K562 (cell line): Measurements from ENCODE around the gene SPINK5. TPM values are rescaled to one million over a fixed set of nuclear protein-coding genes. Genes with fewer than 3 reads are reported as not detected.

Experiments used
- ATAC-seq: fragments of 200-7000 bp; cut with Tn5 transposase; 3 replicates; pipeline ENCODE4 v1.9.1; 2020; ENCODE audit warnings: moderate library complexity
- BruUV-seq: library from RNA; stranded (reverse); fragments of 400-500 nt; replicated peaks from 2 replicates; lab custom pipeline; 2021; lab: Mats Ljungman, UMichigan
- CTCF ChIA-PET: fragments of 300-600 bp; formaldehyde crosslinking; extraction: SDS; loops from one replicate; lab custom pipeline; 2021; ENCODE audit warnings: low intra/inter-chr PET ratio; lab: Yijun Ruan, JAX
- POLR2A ChIA-PET: fragments of 300-600, 350-650 bp; sonication (Branson Sonifier 250); formaldehyde crosslinking; extraction: SDS; loops from one replicate; lab custom pipeline; 2021; ENCODE audit warnings: antibody characterized with exemption, inconsistent platforms; lab: Yijun Ruan, JAX
- DNase-seq, 4 experiments: peaks; one replicate each; pipeline versions ENCODE4 v3.0.0 to v3.0.0-alpha.2; 2011 to 2018; ENCODE audit warnings: low spot score in 3 of 4, mixed read lengths in 3 of 4; ENCODE audit errors: extremely low read depth in 1 of 4
- FAIRE-seq: peaks from 2 replicates; lab custom pipeline; 2011; peaks lifted over from hg19 to GRCh38; lab: Jason Lieb, UNC
- H2AFZ ChIP-seq: 2 replicates; pipeline ENCODE4 v1.6.0; 2011; ENCODE audit warnings: low read depth, low read length, control low read depth, inconsistent platforms
- H3K27ac ChIP-seq: fragments of 200-600 bp; 3 replicates; pipeline ENCODE4 v1.8.0; 2011; ENCODE audit warnings: low read depth, mild to moderate bottlenecking, control low read depth, inconsistent platforms, low read length, moderate library complexity, mixed read lengths; ENCODE audit errors: extremely low read depth
- H3K27me3 ChIP-seq, 2 experiments: fragments of 300-600 bp in 1 of 2; 2 replicates in 1 of 2; 3 replicates in 1 of 2; pipeline versions ENCODE4 v1.6.0 to v1.8.0; 2011; ENCODE audit warnings: inconsistent platforms in 2 of 2, low read length in 2 of 2, mild to moderate bottlenecking in 1 of 2, mixed read lengths in 1 of 2, moderate library complexity in 1 of 2; ENCODE audit not compliant: control insufficient read depth in 2 of 2, insufficient read depth in 2 of 2
- H3K36me3 ChIP-seq: fragments of 300-600 bp; 3 replicates; pipeline ENCODE4 v1.8.0; 2011; ENCODE audit warnings: mild to moderate bottlenecking, low read length, inconsistent platforms; ENCODE audit not compliant: control insufficient read depth, insufficient read depth
- H3K4me1 ChIP-seq, 2 experiments: fragments of 200-600 bp in 1 of 2; replicated peaks in 1 of 2; 2 replicates in 1 of 2; 3 replicates in 1 of 2; pipeline versions ENCODE4 v1.5.1 to v1.8.0; 2011; ENCODE audit warnings: inconsistent platforms in 2 of 2, low read length in 2 of 2, mild to moderate bottlenecking in 1 of 2, mixed read lengths in 1 of 2, moderate library complexity in 1 of 2; ENCODE audit not compliant: control insufficient read depth in 2 of 2, insufficient read depth in 2 of 2
- H3K4me2 ChIP-seq: 2 replicates; pipeline ENCODE4 v1.6.1; 2011; ENCODE audit warnings: low read length, control low read depth, inconsistent platforms, mixed read lengths; ENCODE audit not compliant: insufficient read depth
- H3K4me3 ChIP-seq: fragments of 200-600 bp; sonication (generic), shearing (Covaris generic); 2 replicates; pipeline ENCODE4 v1.5.1; 2016; ENCODE audit warnings: control low read depth, inconsistent platforms
- H3K79me2 ChIP-seq: fragments of 200-600 bp; 3 replicates; pipeline ENCODE4 v1.8.0; 2011; ENCODE audit warnings: low read length, inconsistent platforms; ENCODE audit not compliant: control insufficient read depth, insufficient read depth
- H3K9ac ChIP-seq, 2 experiments: 2 replicates each; pipeline versions ENCODE4 v1.6.0 to v1.6.1; 2011; ENCODE audit warnings: low read depth in 2 of 2, low read length in 2 of 2, control low read depth in 1 of 2, inconsistent platforms in 1 of 2, mild to moderate bottlenecking in 1 of 2, mixed read lengths in 1 of 2; ENCODE audit not compliant: insufficient read depth in 1 of 2
- H3K9me1 ChIP-seq: one replicate; pipeline ENCODE4 v1.6.0; 2011; ENCODE audit warnings: inconsistent platforms, mild to moderate bottlenecking, low read length, moderate library complexity; ENCODE audit not compliant: control insufficient read depth, insufficient read depth
- H3K9me3 ChIP-seq: replicated peaks from 2 replicates; pipeline ENCODE4 v1.5.1; 2011; ENCODE audit warnings: low read depth, low read length, inconsistent platforms; ENCODE audit not compliant: control insufficient read depth, insufficient read depth
- H4K20me1 ChIP-seq: replicated peaks from 2 replicates; pipeline ENCODE4 v1.6.1; 2011; ENCODE audit warnings: low read length, inconsistent platforms, mixed read lengths; ENCODE audit not compliant: control insufficient read depth, insufficient read depth
- DMBX1 ChIP-seq: fragments of 250-450 bp; sonication (Bioruptor Pico); IDR thresholded peaks from 2 replicates; pipeline ENCODE4 v1.8.0; 2022; ENCODE audit warnings: inconsistent platforms, mild to moderate bottlenecking, moderate library complexity, borderline replicate concordance
- PTTG1 ChIP-seq: fragments of 450-650 bp; IDR thresholded peaks from 2 replicates; pipeline ENCODE4 v1.6.1; 2016; ENCODE audit warnings: low read depth, mild to moderate bottlenecking, missing genetic modification characterization, missing compliant biosample characterization
- TOE1 ChIP-seq, 2 experiments: fragments of 450-650 bp in 1 of 2; sonication (generic) in 1 of 2; formaldehyde crosslinking in 1 of 2; IDR thresholded peaks; 2 replicates each; pipeline versions ENCODE4 v1.7.1 to v1.8.0; 2016 to 2022; ENCODE audit warnings: borderline replicate concordance in 2 of 2, mild to moderate bottlenecking in 2 of 2, antibody characterized with exemption in 1 of 2, inconsistent platforms in 1 of 2, low read depth in 1 of 2, missing genetic modification reagents in 1 of 2, moderate library complexity in 1 of 2
- ZNF586 ChIP-seq: fragments of 450-650 bp; formaldehyde crosslinking; conservative IDR thresholded peaks from 2 replicates; pipeline ENCODE4 v1.4.0; 2020; ENCODE audit warnings: mild to moderate bottlenecking, moderate library complexity
- in situ Hi-C: fragments of 300-500 bp; cut with MboI; formaldehyde crosslinking; loops from 4 replicates; pipeline ENCODE4 v1.15.0; 2018; ENCODE audit warnings: inconsistent platforms, mixed read lengths
- intact Hi-C: fragments of 100-400 bp; cut with micrococcal nuclease; formaldehyde crosslinking; loops from 2 replicates; pipeline ENCODE4 v1.14.2; 2022
- polyA plus RNA-seq, 8 experiments: library from polyadenylated mRNA; depleted of rRNA in 4 of 8; stranded (reverse) in 5 of 8; unstranded in 3 of 8; fragments of >200 nt; fragmentation: Nextera tagmentation in 2 of 8; fragmentation: Illumina TruSeq in 1 of 8; extraction: Ambion mirVana in 2 of 8; extraction: Trizol in 1 of 8; gene quantifications; 2 replicates each; pipeline versions ENCODE4 v1.2.1 to v1.2.3, GENCODE V29; 2011 to 2014; ENCODE audit warnings: inconsistent platforms in 1 of 8, missing spikeins in 1 of 8
- total RNA-seq, 7 experiments: library from RNA; depleted of rRNA in 6 of 7; stranded (reverse); fragments of >200 nt in 6 of 7; fragmentation: Illumina TruSeq in 2 of 7; extraction: Trizol in 2 of 7; gene quantifications; 2 replicates each; pipeline versions ENCODE4 v1.2.1 to v1.2.3, GENCODE V29; 2011 to 2021; ENCODE audit warnings: low replicate concordance in 1 of 7
- TF ChIP-seq, protein P1 (sequence below): fragments of 450-650 bp; IDR thresholded peaks from 2 replicates; pipeline ENCODE4 v1.6.1; 2016; ENCODE audit warnings: mild to moderate bottlenecking, moderate library complexity
- TF ChIP-seq, protein P2 (sequence below): fragments of 450-650 bp; IDR thresholded peaks from 2 replicates; pipeline ENCODE4 v1.6.1; 2016; ENCODE audit warnings: borderline replicate concordance

SPINK5 gene
- total and polyA plus RNA-seq, 9 of the 15 experiments (the other 6 are each of a cell fraction or from before 2014, with no cell fraction given), result 0.07 to 0.68 (median 0.16) TPM; not detected in 1

GRCh38 chr5:148145916-148146315, 82.1 kb downstream of the SPINK5 start:
- Histone ChIP-seq H2AFZ (no peak overlapping the region), H3K4me2 (no peak overlapping the region), H4K20me1 (no peaks in the 10 kb centered on the region), H3K79me2 (no peaks in the 10 kb centered on the region), H3K4me1 (no peaks in the 10 kb centered on the region), H3K27ac (no peak overlapping the region), H3K9me1 (no peaks in the 10 kb centered on the region), H3K9ac (no peak overlapping the region), H3K27me3 (no peaks in the 10 kb centered on the region), H3K36me3 (no peaks in the 10 kb centered on the region), H3K4me3 (no peak overlapping the region), H3K9me3 (no peaks in the 10 kb centered on the region; the same call in 1 of the 2 replicates)
- DNase-seq, result no peak
- in situ Hi-C loops (no loop called here), intact Hi-C loops (no loop called here)
- ChIA-PET POLR2A (no interaction called here), CTCF (no interaction called here)
- BruUV-seq, result no TSS peak
- no peak for FAIRE-seq
- no peak for ATAC-seq
- TF ChIP-seq, protein P1, sequence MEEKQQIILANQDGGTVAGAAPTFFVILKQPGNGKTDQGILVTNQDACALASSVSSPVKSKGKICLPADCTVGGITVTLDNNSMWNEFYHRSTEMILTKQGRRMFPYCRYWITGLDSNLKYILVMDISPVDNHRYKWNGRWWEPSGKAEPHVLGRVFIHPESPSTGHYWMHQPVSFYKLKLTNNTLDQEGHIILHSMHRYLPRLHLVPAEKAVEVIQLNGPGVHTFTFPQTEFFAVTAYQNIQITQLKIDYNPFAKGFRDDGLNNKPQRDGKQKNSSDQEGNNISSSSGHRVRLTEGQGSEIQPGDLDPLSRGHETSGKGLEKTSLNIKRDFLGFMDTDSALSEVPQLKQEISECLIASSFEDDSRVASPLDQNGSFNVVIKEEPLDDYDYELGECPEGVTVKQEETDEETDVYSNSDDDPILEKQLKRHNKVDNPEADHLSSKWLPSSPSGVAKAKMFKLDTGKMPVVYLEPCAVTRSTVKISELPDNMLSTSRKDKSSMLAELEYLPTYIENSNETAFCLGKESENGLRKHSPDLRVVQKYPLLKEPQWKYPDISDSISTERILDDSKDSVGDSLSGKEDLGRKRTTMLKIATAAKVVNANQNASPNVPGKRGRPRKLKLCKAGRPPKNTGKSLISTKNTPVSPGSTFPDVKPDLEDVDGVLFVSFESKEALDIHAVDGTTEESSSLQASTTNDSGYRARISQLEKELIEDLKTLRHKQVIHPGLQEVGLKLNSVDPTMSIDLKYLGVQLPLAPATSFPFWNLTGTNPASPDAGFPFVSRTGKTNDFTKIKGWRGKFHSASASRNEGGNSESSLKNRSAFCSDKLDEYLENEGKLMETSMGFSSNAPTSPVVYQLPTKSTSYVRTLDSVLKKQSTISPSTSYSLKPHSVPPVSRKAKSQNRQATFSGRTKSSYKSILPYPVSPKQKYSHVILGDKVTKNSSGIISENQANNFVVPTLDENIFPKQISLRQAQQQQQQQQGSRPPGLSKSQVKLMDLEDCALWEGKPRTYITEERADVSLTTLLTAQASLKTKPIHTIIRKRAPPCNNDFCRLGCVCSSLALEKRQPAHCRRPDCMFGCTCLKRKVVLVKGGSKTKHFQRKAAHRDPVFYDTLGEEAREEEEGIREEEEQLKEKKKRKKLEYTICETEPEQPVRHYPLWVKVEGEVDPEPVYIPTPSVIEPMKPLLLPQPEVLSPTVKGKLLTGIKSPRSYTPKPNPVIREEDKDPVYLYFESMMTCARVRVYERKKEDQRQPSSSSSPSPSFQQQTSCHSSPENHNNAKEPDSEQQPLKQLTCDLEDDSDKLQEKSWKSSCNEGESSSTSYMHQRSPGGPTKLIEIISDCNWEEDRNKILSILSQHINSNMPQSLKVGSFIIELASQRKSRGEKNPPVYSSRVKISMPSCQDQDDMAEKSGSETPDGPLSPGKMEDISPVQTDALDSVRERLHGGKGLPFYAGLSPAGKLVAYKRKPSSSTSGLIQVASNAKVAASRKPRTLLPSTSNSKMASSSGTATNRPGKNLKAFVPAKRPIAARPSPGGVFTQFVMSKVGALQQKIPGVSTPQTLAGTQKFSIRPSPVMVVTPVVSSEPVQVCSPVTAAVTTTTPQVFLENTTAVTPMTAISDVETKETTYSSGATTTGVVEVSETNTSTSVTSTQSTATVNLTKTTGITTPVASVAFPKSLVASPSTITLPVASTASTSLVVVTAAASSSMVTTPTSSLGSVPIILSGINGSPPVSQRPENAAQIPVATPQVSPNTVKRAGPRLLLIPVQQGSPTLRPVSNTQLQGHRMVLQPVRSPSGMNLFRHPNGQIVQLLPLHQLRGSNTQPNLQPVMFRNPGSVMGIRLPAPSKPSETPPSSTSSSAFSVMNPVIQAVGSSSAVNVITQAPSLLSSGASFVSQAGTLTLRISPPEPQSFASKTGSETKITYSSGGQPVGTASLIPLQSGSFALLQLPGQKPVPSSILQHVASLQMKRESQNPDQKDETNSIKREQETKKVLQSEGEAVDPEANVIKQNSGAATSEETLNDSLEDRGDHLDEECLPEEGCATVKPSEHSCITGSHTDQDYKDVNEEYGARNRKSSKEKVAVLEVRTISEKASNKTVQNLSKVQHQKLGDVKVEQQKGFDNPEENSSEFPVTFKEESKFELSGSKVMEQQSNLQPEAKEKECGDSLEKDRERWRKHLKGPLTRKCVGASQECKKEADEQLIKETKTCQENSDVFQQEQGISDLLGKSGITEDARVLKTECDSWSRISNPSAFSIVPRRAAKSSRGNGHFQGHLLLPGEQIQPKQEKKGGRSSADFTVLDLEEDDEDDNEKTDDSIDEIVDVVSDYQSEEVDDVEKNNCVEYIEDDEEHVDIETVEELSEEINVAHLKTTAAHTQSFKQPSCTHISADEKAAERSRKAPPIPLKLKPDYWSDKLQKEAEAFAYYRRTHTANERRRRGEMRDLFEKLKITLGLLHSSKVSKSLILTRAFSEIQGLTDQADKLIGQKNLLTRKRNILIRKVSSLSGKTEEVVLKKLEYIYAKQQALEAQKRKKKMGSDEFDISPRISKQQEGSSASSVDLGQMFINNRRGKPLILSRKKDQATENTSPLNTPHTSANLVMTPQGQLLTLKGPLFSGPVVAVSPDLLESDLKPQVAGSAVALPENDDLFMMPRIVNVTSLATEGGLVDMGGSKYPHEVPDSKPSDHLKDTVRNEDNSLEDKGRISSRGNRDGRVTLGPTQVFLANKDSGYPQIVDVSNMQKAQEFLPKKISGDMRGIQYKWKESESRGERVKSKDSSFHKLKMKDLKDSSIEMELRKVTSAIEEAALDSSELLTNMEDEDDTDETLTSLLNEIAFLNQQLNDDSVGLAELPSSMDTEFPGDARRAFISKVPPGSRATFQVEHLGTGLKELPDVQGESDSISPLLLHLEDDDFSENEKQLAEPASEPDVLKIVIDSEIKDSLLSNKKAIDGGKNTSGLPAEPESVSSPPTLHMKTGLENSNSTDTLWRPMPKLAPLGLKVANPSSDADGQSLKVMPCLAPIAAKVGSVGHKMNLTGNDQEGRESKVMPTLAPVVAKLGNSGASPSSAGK, result no peak
- TF ChIP-seq PTTG1 (tag) (no peak), ZNF586 (CRISPR knock-in tag) (no peak), TOE1 (IDR thresholded peaks at IDR 0.05; ENCODE audit: borderline replicate concordance) (no peak), TOE1 (CRISPR knock-in tag; IDR thresholded peaks at IDR 0.05; ENCODE audit: borderline replicate concordance, low read depth) (no peak), DMBX1 (CRISPR knock-in tag) (no peak)
- TF ChIP-seq, protein P2, sequence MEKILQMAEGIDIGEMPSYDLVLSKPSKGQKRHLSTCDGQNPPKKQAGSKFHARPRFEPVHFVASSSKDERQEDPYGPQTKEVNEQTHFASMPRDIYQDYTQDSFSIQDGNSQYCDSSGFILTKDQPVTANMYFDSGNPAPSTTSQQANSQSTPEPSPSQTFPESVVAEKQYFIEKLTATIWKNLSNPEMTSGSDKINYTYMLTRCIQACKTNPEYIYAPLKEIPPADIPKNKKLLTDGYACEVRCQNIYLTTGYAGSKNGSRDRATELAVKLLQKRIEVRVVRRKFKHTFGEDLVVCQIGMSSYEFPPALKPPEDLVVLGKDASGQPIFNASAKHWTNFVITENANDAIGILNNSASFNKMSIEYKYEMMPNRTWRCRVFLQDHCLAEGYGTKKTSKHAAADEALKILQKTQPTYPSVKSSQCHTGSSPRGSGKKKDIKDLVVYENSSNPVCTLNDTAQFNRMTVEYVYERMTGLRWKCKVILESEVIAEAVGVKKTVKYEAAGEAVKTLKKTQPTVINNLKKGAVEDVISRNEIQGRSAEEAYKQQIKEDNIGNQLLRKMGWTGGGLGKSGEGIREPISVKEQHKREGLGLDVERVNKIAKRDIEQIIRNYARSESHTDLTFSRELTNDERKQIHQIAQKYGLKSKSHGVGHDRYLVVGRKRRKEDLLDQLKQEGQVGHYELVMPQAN, result no peak
